ENCODE results near the gene MANSC1. TPM values are rescaled to one million over a fixed set of nuclear protein-coding genes. Genes with fewer than 3 reads are reported as not detected.

Gene MANSC1
- total and polyA plus RNA-seq, 2 of the 13 experiments (the other 11 are each of a cell fraction or from before 2014, with no cell fraction given): 1.9 to 4.2 TPM

GRCh38 chr12:12278899-12279298 lies 71.1 kb downstream of the MANSC1 start (continued):
- TF ChIP-seq ESRRA (CRISPR knock-in tag; IDR thresholded peaks at IDR 0.05; ENCODE audit: low read depth) (no peak), KDM5B (CRISPR knock-in tag; IDR thresholded peaks at IDR 0.05; ENCODE audit: borderline replicate concordance) (no peak), RORA (CRISPR knock-in tag; IDR thresholded peaks at IDR 0.05) (no peak), HNF1A (IDR thresholded peaks at IDR 0.05; ENCODE audit: low read depth) (no peak), HNF1A (CRISPR knock-in tag; IDR thresholded peaks at IDR 0.05; ENCODE audit: borderline replicate concordance) (no peak), RELA (CRISPR knock-in tag; IDR thresholded peaks at IDR 0.05) (no peak), ARHGAP35 (CRISPR knock-in tag; IDR thresholded peaks at IDR 0.05; ENCODE audit: borderline replicate concordance) (no peak), FIP1L1 (IDR thresholded peaks at IDR 0.05; ENCODE audit: borderline replicate concordance, insufficient read depth, low read depth, low read length) (no peak), ZNF879 (CRISPR knock-in tag; IDR thresholded peaks at IDR 0.05) (no peak), FOXK1 (CRISPR knock-in tag; IDR thresholded peaks at IDR 0.05; ENCODE audit: borderline replicate concordance, low read depth) (no peak), DBP (CRISPR knock-in tag; IDR thresholded peaks at IDR 0.05; ENCODE audit: not compliant biosample characterization) (no peak), HNRNPUL1 (IDR thresholded peaks at IDR 0.05; ENCODE audit: low read depth, low read length) (no peak)

Small RNA genes lying within 50 kb of the gene (small RNA-seq; reads per million reads assigned to genes)
- gene RNU6-318P (ENCODE audit: insufficient read depth in 2 of 3, insufficient read length in 3 of 3, low read depth in 2 of 3, low replicate concordance in 1 of 3): 0 reads per million in 3 experiments

Other genes starting within 250 kb of the MANSC1 start
- 31.7 and 42.0 TPM in 2 replicates for gene LRP6, start 83.2 kb downstream of the MANSC1 start, total RNA-seq (2016; rRNA removed; fragmentation: Illumina TruSeq; extraction: Trizol)
- 28.4 and 33.8 TPM in 2 replicates for gene LRP6, start 83.2 kb downstream of the MANSC1 start, polyA plus RNA-seq (2011; rRNA removed)
- gene BORCS5, start 6.8 kb upstream of the MANSC1 start, total RNA-seq (2016; rRNA removed; fragmentation: Illumina TruSeq; extraction: Trizol): 3.9 and 8.2 TPM in 2 replicates
- 3.3 and 4.7 TPM in 2 replicates for gene BORCS5, start 6.8 kb upstream of the MANSC1 start, polyA plus RNA-seq (2011; rRNA removed)
- 46.6 and 69.1 TPM in 2 replicates for gene DUSP16, start 212.6 kb upstream of the MANSC1 start, total RNA-seq (2016; rRNA removed; fragmentation: Illumina TruSeq; extraction: Trizol)
- gene DUSP16, start 212.6 kb upstream of the MANSC1 start, polyA plus RNA-seq (2011; rRNA removed): 33.8 and 45.7 TPM in 2 replicates

Data from HepG2 (cell line).